ENCODE results near the gene CAPN2.
"Not testable (repeated sequence)": the region's sequence is repeated elsewhere in the genome, so short reads cannot be mapped to it uniquely, and the experiment has no call there.

Gene CAPN2

GRCh38 chr1:223729906-223730305 is 17.6 kb downstream of the CAPN2 start:
- peaks cover 25% of the 10 kb centered on the region for H3K36me3 ChIP-seq (ENCODE audit: insufficient read depth, low read length)
- no peak overlapping the region for H3K4me3 ChIP-seq (ENCODE audit: low read length)
- no peaks in the 10 kb centered on the region for H3K27me3 ChIP-seq (ENCODE audit: insufficient read depth, low read length)
- no peaks in the 10 kb centered on the region for H3K9me3 ChIP-seq (ENCODE audit: low read length)
- H3K4me1 ChIP-seq (ENCODE audit: insufficient read depth, low read length), result peaks cover 12% of the 10 kb centered on the region
- no peak overlapping the region for H2AFZ ChIP-seq (ENCODE audit: low read depth, low read length)

GRCh38 chr1:223730479-223731132 is 18.3 kb downstream of the CAPN2 start:
- Histone ChIP-seq H3K27me3 (ENCODE audit: insufficient read depth, low read length) (no peaks in the 10 kb centered on the region), H3K4me3 (ENCODE audit: low read length) (no peak overlapping the region), H3K9me3 (ENCODE audit: low read length) (no peaks in the 10 kb centered on the region), H3K36me3 (ENCODE audit: insufficient read depth, low read length) (peaks cover 24% of the 10 kb centered on the region), H2AFZ (ENCODE audit: low read depth, low read length) (no peak overlapping the region), H3K4me1 (ENCODE audit: insufficient read depth, low read length) (peaks cover 12% of the 10 kb centered on the region)

- H3K4me3 ChIP-seq (ENCODE audit: low read length), result no peak overlapping the region
- no peaks in the 10 kb centered on the region for H3K9me3 ChIP-seq (ENCODE audit: low read length)
- H2AFZ ChIP-seq (ENCODE audit: low read depth, low read length), result no peak overlapping the region
- peaks cover 6% of the 10 kb centered on the region for H3K4me1 ChIP-seq (ENCODE audit: insufficient read depth, low read length)
- no peaks in the 10 kb centered on the region for H3K27me3 ChIP-seq (ENCODE audit: insufficient read depth, low read length)
- H3K36me3 ChIP-seq (ENCODE audit: insufficient read depth, low read length), result peaks cover 24% of the 10 kb centered on the region
These were observed 18.9 kb downstream of the CAPN2 start for GRCh38 chr1:223731133-223731770.

- no peaks in the 10 kb centered on the region for H3K9me3 ChIP-seq (ENCODE audit: low read length)
- no peak overlapping the region for H3K4me3 ChIP-seq (ENCODE audit: low read length)
- H2AFZ ChIP-seq (ENCODE audit: low read depth, low read length), result no peak overlapping the region
- H3K4me1 ChIP-seq (ENCODE audit: insufficient read depth, low read length), result no peaks in the 10 kb centered on the region
- H3K36me3 ChIP-seq (ENCODE audit: insufficient read depth, low read length), result peaks cover 18% of the 10 kb centered on the region
- no peaks in the 10 kb centered on the region for H3K27me3 ChIP-seq (ENCODE audit: insufficient read depth, low read length)
These were observed 20.9 kb downstream of the CAPN2 start for GRCh38 chr1:223732993-223733798.

- Histone ChIP-seq H3K9me3 (ENCODE audit: low read length) (no peaks in the 10 kb centered on the region), H3K27me3 (ENCODE audit: insufficient read depth, low read length) (no peaks in the 10 kb centered on the region), H2AFZ (ENCODE audit: low read depth, low read length) (no peak overlapping the region), H3K4me1 (ENCODE audit: insufficient read depth, low read length) (no peaks in the 10 kb centered on the region), H3K4me3 (ENCODE audit: low read length) (no peak overlapping the region), H3K36me3 (ENCODE audit: insufficient read depth, low read length) (peaks cover 19% of the 10 kb centered on the region)
These were observed 21.8 kb downstream of the CAPN2 start for GRCh38 chr1:223733898-223734852.

GRCh38 chr1:223736638-223737037 is 24.3 kb downstream of the CAPN2 start:
- H2AFZ ChIP-seq (ENCODE audit: low read depth, low read length); H3K4me3 ChIP-seq (ENCODE audit: low read length); H3K4me1 ChIP-seq (ENCODE audit: insufficient read depth, low read length); H3K9me3 ChIP-seq (ENCODE audit: low read length); H3K27me3 ChIP-seq (ENCODE audit: insufficient read depth, low read length): not testable (repeated sequence)
- H3K36me3 ChIP-seq (ENCODE audit: insufficient read depth, low read length), result peaks cover 19% of the 10 kb centered on the region

- Histone ChIP-seq H3K27me3 (ENCODE audit: insufficient read depth, low read length) (no peaks in the 10 kb centered on the region), H3K4me3 (ENCODE audit: low read length) (no peak overlapping the region), H2AFZ (ENCODE audit: low read depth, low read length) (no peak overlapping the region), H3K4me1 (ENCODE audit: insufficient read depth, low read length) (no peaks in the 10 kb centered on the region), H3K9me3 (ENCODE audit: low read length) (no peaks in the 10 kb centered on the region), H3K36me3 (ENCODE audit: insufficient read depth, low read length) (peaks cover 16% of the 10 kb centered on the region)
These were observed 25.0 kb downstream of the CAPN2 start for GRCh38 chr1:223737342-223737741.

- Histone ChIP-seq H3K36me3 (ENCODE audit: insufficient read depth, low read length) (peaks cover 19% of the 10 kb centered on the region), H3K4me3 (ENCODE audit: low read length) (no peak overlapping the region), H2AFZ (ENCODE audit: low read depth, low read length) (no peak overlapping the region), H3K4me1 (ENCODE audit: insufficient read depth, low read length) (no peaks in the 10 kb centered on the region), H3K9me3 (ENCODE audit: low read length) (no peaks in the 10 kb centered on the region), H3K27me3 (ENCODE audit: insufficient read depth, low read length) (no peaks in the 10 kb centered on the region)
These were observed 26.4 kb downstream of the CAPN2 start for GRCh38 chr1:223738465-223739365.

GRCh38 chr1:223739366-223740037 is 27.2 kb downstream of the CAPN2 start:
- Histone ChIP-seq H3K9me3 (ENCODE audit: low read length) (no peaks in the 10 kb centered on the region), H3K4me3 (ENCODE audit: low read length) (no peak overlapping the region), H3K27me3 (ENCODE audit: insufficient read depth, low read length) (no peaks in the 10 kb centered on the region), H2AFZ (ENCODE audit: low read depth, low read length) (no peak overlapping the region), H3K36me3 (ENCODE audit: insufficient read depth, low read length) (peaks cover 19% of the 10 kb centered on the region), H3K4me1 (ENCODE audit: insufficient read depth, low read length) (no peaks in the 10 kb centered on the region)

- peaks cover 20% of the 10 kb centered on the region for H3K36me3 ChIP-seq (ENCODE audit: insufficient read depth, low read length)
- not testable (repeated sequence) for H3K4me3 ChIP-seq (ENCODE audit: low read length); H2AFZ ChIP-seq (ENCODE audit: low read depth, low read length); H3K27me3 ChIP-seq (ENCODE audit: insufficient read depth, low read length); H3K9me3 ChIP-seq (ENCODE audit: low read length); H3K4me1 ChIP-seq (ENCODE audit: insufficient read depth, low read length)
These were observed 27.8 kb downstream of the CAPN2 start for GRCh38 chr1:223740038-223740736.

- Histone ChIP-seq H3K36me3 (ENCODE audit: insufficient read depth, low read length) (peaks cover 36% of the 10 kb centered on the region), H2AFZ (ENCODE audit: low read depth, low read length) (no peak overlapping the region), H3K4me3 (ENCODE audit: low read length) (no peak overlapping the region), H3K27me3 (ENCODE audit: insufficient read depth, low read length) (no peaks in the 10 kb centered on the region), H3K9me3 (ENCODE audit: low read length) (no peaks in the 10 kb centered on the region), H3K4me1 (ENCODE audit: insufficient read depth, low read length) (no peaks in the 10 kb centered on the region)
These were observed 29.5 kb downstream of the CAPN2 start for GRCh38 chr1:223741861-223742260.

All from neuron (in vitro differentiated cells).